HG02678 (cell line): ENCODE data around the gene N4BP2L2.

ENCODE experiments used
- ATAC-seq: cut with Tn5 transposase; IDR thresholded peaks from one replicate; pipeline ENCODE4 v1.9.1; 2021; ENCODE audit warnings: mild to moderate bottlenecking, moderate library complexity; ENCODE audit not compliant: unreplicated experiment

The N4BP2L2 gene

GRCh38 chr13:32471187-32471922, 67.2 kb downstream of the N4BP2L2 start:
- no peak for ATAC-seq

- no peak for ATAC-seq
Measured at GRCh38 chr13:32468502-32469142, 70.0 kb downstream of the N4BP2L2 start.

- no peak for ATAC-seq
Measured at GRCh38 chr13:32456591-32456990, 82.0 kb downstream of the N4BP2L2 start.

GRCh38 chr13:32455594-32455903, 83.0 kb downstream of the N4BP2L2 start:
- ATAC-seq: no peak

- no peak for ATAC-seq
Measured at GRCh38 chr13:32454886-32455593, 83.6 kb downstream of the N4BP2L2 start.

GRCh38 chr13:32453981-32454380, 84.6 kb downstream of the N4BP2L2 start:
- ATAC-seq: no peak

GRCh38 chr13:32448972-32449371, 89.6 kb downstream of the N4BP2L2 start:
- ATAC-seq: no peak

- no peak for ATAC-seq
Measured at GRCh38 chr13:32447894-32448623, 90.5 kb downstream of the N4BP2L2 start.

- ATAC-seq: no peak
Measured at GRCh38 chr13:32446773-32447465, 91.7 kb downstream of the N4BP2L2 start.

- no peak for ATAC-seq
Measured at GRCh38 chr13:32446220-32446619, 92.4 kb downstream of the N4BP2L2 start.

- no peak for ATAC-seq
Measured at GRCh38 chr13:32445461-32445860, 93.1 kb downstream of the N4BP2L2 start.

- ATAC-seq: peak; percentile 70
Measured at GRCh38 chr13:32443111-32443510, 95.5 kb downstream of the N4BP2L2 start.

GRCh38 chr13:32438871-32439270, 99.7 kb downstream of the N4BP2L2 start:
- no peak for ATAC-seq

- no peak for ATAC-seq
Measured at GRCh38 chr13:32432856-32433255, 105.7 kb downstream of the N4BP2L2 start.

- no peak for ATAC-seq
Measured at GRCh38 chr13:32431361-32431760, 107.2 kb downstream of the N4BP2L2 start.

- ATAC-seq: no peak
Measured at GRCh38 chr13:32430018-32430747, 108.4 kb downstream of the N4BP2L2 start.

GRCh38 chr13:32429433-32429909, 109.1 kb downstream of the N4BP2L2 start:
- no peak for ATAC-seq

GRCh38 chr13:32428581-32429432, 109.8 kb downstream of the N4BP2L2 start:
- ATAC-seq: no peak
